ENCODE data around the gene ALPK3. TPM values are rescaled to one million over a fixed set of nuclear protein-coding genes. Genes with fewer than 3 reads are reported as not detected.
A peak's percentile ranks its signal among the peaks of the same experiment; 100 is the strongest.

ALPK3 gene
- total and polyA plus RNA-seq, 9 of the 15 experiments (the other 6 are each of a cell fraction or from before 2014, with no cell fraction given), result 0.04 to 1.0 (median 0.07) TPM; not detected in 2

GRCh38 chr15:84908564-84908963 is 91.4 kb downstream of the ALPK3 start:
- H3K9ac ChIP-seq (ENCODE audit: insufficient read depth in 1 of 2, low read depth in 2 of 2, low read length in 2 of 2), result peak overlapping the region in 1 of 2 experiments; percentile 68; a peak in 1 of 4 replicates
- in situ Hi-C loops (cut with MboI), result no loop called here

More at GRCh38 chr15:84908564-84908963, 91.4 kb downstream of the ALPK3 start:
- ATAC-seq (no peak), DNase-seq (ENCODE audit: extremely low read depth in 1 of 4, low spot score in 3 of 4) (no peak), FAIRE-seq (no peak)
- H3K79me2 ChIP-seq (ENCODE audit: control insufficient read depth, insufficient read depth, low read length), result no peaks in the 10 kb centered on the region
- H3K4me2 ChIP-seq (ENCODE audit: insufficient read depth, low read length), result no peak overlapping the region
- WGBS (ENCODE audit: insufficient coverage, low coverage, missing lambda C conversion rate), result 45% methylated on average over 12 of the region's 13 CpGs
- TF ChIP-seq, protein P1, sequence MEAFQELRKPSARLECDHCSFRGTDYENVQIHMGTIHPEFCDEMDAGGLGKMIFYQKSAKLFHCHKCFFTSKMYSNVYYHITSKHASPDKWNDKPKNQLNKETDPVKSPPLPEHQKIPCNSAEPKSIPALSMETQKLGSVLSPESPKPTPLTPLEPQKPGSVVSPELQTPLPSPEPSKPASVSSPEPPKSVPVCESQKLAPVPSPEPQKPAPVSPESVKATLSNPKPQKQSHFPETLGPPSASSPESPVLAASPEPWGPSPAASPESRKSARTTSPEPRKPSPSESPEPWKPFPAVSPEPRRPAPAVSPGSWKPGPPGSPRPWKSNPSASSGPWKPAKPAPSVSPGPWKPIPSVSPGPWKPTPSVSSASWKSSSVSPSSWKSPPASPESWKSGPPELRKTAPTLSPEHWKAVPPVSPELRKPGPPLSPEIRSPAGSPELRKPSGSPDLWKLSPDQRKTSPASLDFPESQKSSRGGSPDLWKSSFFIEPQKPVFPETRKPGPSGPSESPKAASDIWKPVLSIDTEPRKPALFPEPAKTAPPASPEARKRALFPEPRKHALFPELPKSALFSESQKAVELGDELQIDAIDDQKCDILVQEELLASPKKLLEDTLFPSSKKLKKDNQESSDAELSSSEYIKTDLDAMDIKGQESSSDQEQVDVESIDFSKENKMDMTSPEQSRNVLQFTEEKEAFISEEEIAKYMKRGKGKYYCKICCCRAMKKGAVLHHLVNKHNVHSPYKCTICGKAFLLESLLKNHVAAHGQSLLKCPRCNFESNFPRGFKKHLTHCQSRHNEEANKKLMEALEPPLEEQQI (IDR thresholded peaks at IDR 0.05), result no peak
- no peak for TF ChIP-seq NRF1 (conservative IDR thresholded peaks at IDR 0.05 in 1 of 2, IDR thresholded peaks at IDR 0.05 in 1 of 2)
- TF ChIP-seq ZNF764 (CRISPR knock-in tag; IDR thresholded peaks at IDR 0.05; ENCODE audit: low read depth), result no peak
- TF ChIP-seq GATAD2A (IDR thresholded peaks at IDR 0.05), result no peak
- TF ChIP-seq, protein P2, sequence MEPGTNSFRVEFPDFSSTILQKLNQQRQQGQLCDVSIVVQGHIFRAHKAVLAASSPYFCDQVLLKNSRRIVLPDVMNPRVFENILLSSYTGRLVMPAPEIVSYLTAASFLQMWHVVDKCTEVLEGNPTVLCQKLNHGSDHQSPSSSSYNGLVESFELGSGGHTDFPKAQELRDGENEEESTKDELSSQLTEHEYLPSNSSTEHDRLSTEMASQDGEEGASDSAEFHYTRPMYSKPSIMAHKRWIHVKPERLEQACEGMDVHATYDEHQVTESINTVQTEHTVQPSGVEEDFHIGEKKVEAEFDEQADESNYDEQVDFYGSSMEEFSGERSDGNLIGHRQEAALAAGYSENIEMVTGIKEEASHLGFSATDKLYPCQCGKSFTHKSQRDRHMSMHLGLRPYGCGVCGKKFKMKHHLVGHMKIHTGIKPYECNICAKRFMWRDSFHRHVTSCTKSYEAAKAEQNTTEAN (CRISPR knock-in tag; IDR thresholded peaks at IDR 0.05), result no peak
- no peak for TF ChIP-seq SRSF3 (IDR thresholded peaks at IDR 0.05; ENCODE audit: insufficient read depth, low read length)
- TF ChIP-seq HDAC3 (IDR thresholded peaks at IDR 0.05; ENCODE audit: borderline replicate concordance, partially characterized antibody), result no peak
- no peak for TF ChIP-seq ZNF347 (CRISPR knock-in tag; IDR thresholded peaks at IDR 0.05; ENCODE audit: low read depth)
- no peak for TF ChIP-seq ELF2 (CRISPR knock-in tag; IDR thresholded peaks at IDR 0.05)
- no peak for TF ChIP-seq ZBTB34 (CRISPR knock-in tag; IDR thresholded peaks at IDR 0.05)
- no peak for TF ChIP-seq ZNF3 (CRISPR knock-in tag; IDR thresholded peaks at IDR 0.05)
- TF ChIP-seq POLR3A (IDR thresholded peaks at IDR 0.05; ENCODE audit: borderline replicate concordance, extremely low read depth, insufficient read depth, insufficient read length), result no peak
- H2AFZ ChIP-seq (ENCODE audit: low read depth, low read length), result peak overlapping the region; percentile 61
- no TSS peak for BruUV-seq (replicated peaks)
- POLR2A ChIA-PET, result interaction anchor here (0.6 to 0.8 kb wide), 3 partner anchors 10 to 677 kb away, joined by 3 to 4 read pairs (median 3); no protein-coding TSS in a partner anchor
- no peak overlapping the region for H3K4me3 ChIP-seq
- H4K20me1 ChIP-seq (replicated peaks; ENCODE audit: control insufficient read depth, insufficient read depth, low read length), result no peaks in the 10 kb centered on the region
- peaks cover 22 to 27% of the 10 kb centered on the region in 2 experiments; a peak in 4 of 5 replicates for H3K4me1 ChIP-seq (replicated peaks in 1 of 2; ENCODE audit: control insufficient read depth in 2 of 2, insufficient read depth in 2 of 2, low read length in 2 of 2)
- no peak overlapping the region for H3K27ac ChIP-seq (ENCODE audit: extremely low read depth, low read depth, low read length)
- CTCF ChIA-PET (ENCODE audit: low intra/inter-chr PET ratio), result no interaction called here
- intact Hi-C loops (cut with micrococcal nuclease), result no loop called here
- H3K9me1 ChIP-seq (ENCODE audit: control insufficient read depth, insufficient read depth, low read length), result peaks cover 2% of the 10 kb centered on the region
- H3K36me3 ChIP-seq (ENCODE audit: control insufficient read depth, insufficient read depth, low read length), result no peaks in the 10 kb centered on the region
- H3K9me3 ChIP-seq (replicated peaks; ENCODE audit: control insufficient read depth, insufficient read depth, low read depth, low read length), result no peaks in the 10 kb centered on the region
- no peaks in the 10 kb centered on the region for H3K27me3 ChIP-seq (ENCODE audit: control insufficient read depth in 2 of 2, insufficient read depth in 2 of 2, low read length in 2 of 2)

All from K562 (cell line).